ENCODE data around the gene FIP1L1.

FIP1L1 gene

GRCh38 chr4:53497487-53498244 is 120.2 kb downstream of the FIP1L1 start:
- Histone ChIP-seq H3K4me1 (no peaks in the 10 kb centered on the region), H3K9ac (no peak overlapping the region), H2AFZ (no peak overlapping the region), H3K36me3 (ENCODE audit: control insufficient read depth, insufficient read depth, low read length) (no peaks in the 10 kb centered on the region), H3K9me3 (ENCODE audit: control insufficient read depth, low read length) (no peaks in the 10 kb centered on the region), H3K79me2 (no peaks in the 10 kb centered on the region), H3K4me3 (ENCODE audit: low read depth, low read length) (no peak overlapping the region), H3K4me2 (ENCODE audit: low read length) (no peak overlapping the region), H3K27me3 (ENCODE audit: control insufficient read depth, insufficient read depth, low read length) (no peaks in the 10 kb centered on the region), H3K27ac (no peak overlapping the region)
- TF ChIP-seq CTCF (IDR thresholded peaks at IDR 0.05), result no peak

- no peaks in the 10 kb centered on the region for H3K4me1 ChIP-seq
- H3K4me3 ChIP-seq (ENCODE audit: low read depth, low read length), result no peak overlapping the region
- H3K9ac ChIP-seq, result no peak overlapping the region
- no peak for TF ChIP-seq CTCF (IDR thresholded peaks at IDR 0.05)
- H2AFZ ChIP-seq, result no peak overlapping the region
- no peaks in the 10 kb centered on the region for H3K36me3 ChIP-seq (ENCODE audit: control insufficient read depth, insufficient read depth, low read length)
- H3K27ac ChIP-seq, result no peak overlapping the region
- no peak overlapping the region for H3K4me2 ChIP-seq (ENCODE audit: low read length)
- H3K27me3 ChIP-seq (ENCODE audit: control insufficient read depth, insufficient read depth, low read length), result no peaks in the 10 kb centered on the region
- H3K9me3 ChIP-seq (ENCODE audit: control insufficient read depth, low read length), result no peaks in the 10 kb centered on the region
- H3K79me2 ChIP-seq, result no peaks in the 10 kb centered on the region
Observed at GRCh38 chr4:53498706-53499105, 121.3 kb downstream of the FIP1L1 start.

- Histone ChIP-seq H3K9me3 (ENCODE audit: control insufficient read depth, low read length) (no peaks in the 10 kb centered on the region), H3K36me3 (ENCODE audit: control insufficient read depth, insufficient read depth, low read length) (no peaks in the 10 kb centered on the region), H3K9ac (no peak overlapping the region), H3K4me2 (ENCODE audit: low read length) (no peak overlapping the region), H3K4me1 (no peaks in the 10 kb centered on the region), H2AFZ (no peak overlapping the region), H3K79me2 (no peaks in the 10 kb centered on the region), H3K27ac (no peak overlapping the region), H3K27me3 (ENCODE audit: control insufficient read depth, insufficient read depth, low read length) (no peaks in the 10 kb centered on the region), H3K4me3 (ENCODE audit: low read depth, low read length) (no peak overlapping the region)
- TF ChIP-seq CTCF (IDR thresholded peaks at IDR 0.05), result no peak
Observed at GRCh38 chr4:53499791-53500190, 122.3 kb downstream of the FIP1L1 start.

GRCh38 chr4:53500546-53500945 is 123.1 kb downstream of the FIP1L1 start:
- no peak overlapping the region for H3K4me3 ChIP-seq (ENCODE audit: low read depth, low read length)
- no peak overlapping the region for H3K9ac ChIP-seq
- H3K36me3 ChIP-seq (ENCODE audit: control insufficient read depth, insufficient read depth, low read length), result no peaks in the 10 kb centered on the region
- H3K27me3 ChIP-seq (ENCODE audit: control insufficient read depth, insufficient read depth, low read length), result no peaks in the 10 kb centered on the region
- H3K27ac ChIP-seq, result no peak overlapping the region
- no peaks in the 10 kb centered on the region for H3K79me2 ChIP-seq
- no peaks in the 10 kb centered on the region for H3K4me1 ChIP-seq
- H3K9me3 ChIP-seq (ENCODE audit: control insufficient read depth, low read length), result no peaks in the 10 kb centered on the region
- no peak overlapping the region for H3K4me2 ChIP-seq (ENCODE audit: low read length)
- H2AFZ ChIP-seq, result no peak overlapping the region
- TF ChIP-seq CTCF (IDR thresholded peaks at IDR 0.05), result no peak

- no peaks in the 10 kb centered on the region for H3K4me1 ChIP-seq
- no peaks in the 10 kb centered on the region for H3K9me3 ChIP-seq (ENCODE audit: control insufficient read depth, low read length)
- no peak overlapping the region for H3K27ac ChIP-seq
- no peak overlapping the region for H3K9ac ChIP-seq
- no peaks in the 10 kb centered on the region for H3K27me3 ChIP-seq (ENCODE audit: control insufficient read depth, insufficient read depth, low read length)
- no peak for TF ChIP-seq CTCF (IDR thresholded peaks at IDR 0.05)
- no peak overlapping the region for H3K4me3 ChIP-seq (ENCODE audit: low read depth, low read length)
- no peak overlapping the region for H3K4me2 ChIP-seq (ENCODE audit: low read length)
- H3K36me3 ChIP-seq (ENCODE audit: control insufficient read depth, insufficient read depth, low read length), result no peaks in the 10 kb centered on the region
- no peaks in the 10 kb centered on the region for H3K79me2 ChIP-seq
- H2AFZ ChIP-seq, result no peak overlapping the region
Observed at GRCh38 chr4:53501561-53501960, 124.1 kb downstream of the FIP1L1 start.
